Mucosa of descending colon (tissue), 3 donors: Measurements from ENCODE around the gene TBXAS1. TPM values are rescaled to one million over a fixed set of nuclear protein-coding genes. Genes with fewer than 3 reads are reported as not detected.

Source experiments
- ATAC-seq: fragments of 200-7000 bp; cut with Tn5 transposase; one replicate; pipeline ENCODE4 v1.9.1; 2020; ENCODE audit warnings: mild to moderate bottlenecking, moderate library complexity
- DNase-seq, 3 donors: peaks; one replicate each; pipeline ENCODE4 v3.0.0-alpha.2; 2020
- H3K36me3 ChIP-seq: fragments of 200-600 bp; one replicate; pipeline ENCODE4 v1.8.0; 2021; ENCODE audit warnings: low read depth, mild to moderate bottlenecking
- H3K4me1 ChIP-seq: fragments of 200-600 bp; one replicate; pipeline ENCODE4 v1.8.0; 2021; ENCODE audit warnings: low read depth, mild to moderate bottlenecking
- H3K4me3 ChIP-seq: fragments of 200-600 bp; one replicate; pipeline ENCODE4 v1.8.0; 2021; ENCODE audit warnings: mild to moderate bottlenecking
- H3K9me3 ChIP-seq: fragments of 200-600 bp; one replicate; pipeline ENCODE4 v1.8.0; 2021; ENCODE audit warnings: mild to moderate bottlenecking
- intact Hi-C, 2 donors: fragments of 100-400 bp; cut with DNase I in 1 of 2; cut with micrococcal nuclease in 1 of 2; formaldehyde crosslinking; loops; one replicate each; pipeline versions ENCODE4 v1.11.0 to v1.11.1; 2022; cut with DNase I, micrococcal nuclease
- total RNA-seq, 3 donors: library from RNA; stranded (reverse); fragmentation: NEBNext Ultra II Directional in 2 of 3; extraction: Animal tissue kit (Norgen Biotek cat#: 25700) in 2 of 3; gene quantifications; one replicate each; pipeline versions ENCODE4 v1.2.1 to v1.2.4, GENCODE V29; 2021 to 2023
- TF ChIP-seq, protein P1 (sequence below): fragments of 200-600 bp; IDR thresholded peaks from one replicate; pipeline ENCODE4 v1.8.0; 2022; ENCODE audit warnings: antibody characterized with exemption, mild to moderate bottlenecking
- donor health status: DM: no; HTN: no; CAD: no; lungs with moderate emphysema.
- donor health status: DM: no; HTN: no; CAD: no.
- donor health status: DM: no; HTN: yes; CAD: no.

Gene TBXAS1
- total RNA-seq, 3 donors from 2014 or later = 9.4 to 15.6 (median 9.7) TPM

- Histone ChIP-seq H3K4me1 (no peaks in the 10 kb centered on the region), H3K9me3 (peaks cover 6% of the 10 kb centered on the region), H3K36me3 (no peaks in the 10 kb centered on the region), H3K4me3 (no peak overlapping the region)
- ATAC-seq (no peak), DNase-seq (no peak)
- TF ChIP-seq, protein P1, sequence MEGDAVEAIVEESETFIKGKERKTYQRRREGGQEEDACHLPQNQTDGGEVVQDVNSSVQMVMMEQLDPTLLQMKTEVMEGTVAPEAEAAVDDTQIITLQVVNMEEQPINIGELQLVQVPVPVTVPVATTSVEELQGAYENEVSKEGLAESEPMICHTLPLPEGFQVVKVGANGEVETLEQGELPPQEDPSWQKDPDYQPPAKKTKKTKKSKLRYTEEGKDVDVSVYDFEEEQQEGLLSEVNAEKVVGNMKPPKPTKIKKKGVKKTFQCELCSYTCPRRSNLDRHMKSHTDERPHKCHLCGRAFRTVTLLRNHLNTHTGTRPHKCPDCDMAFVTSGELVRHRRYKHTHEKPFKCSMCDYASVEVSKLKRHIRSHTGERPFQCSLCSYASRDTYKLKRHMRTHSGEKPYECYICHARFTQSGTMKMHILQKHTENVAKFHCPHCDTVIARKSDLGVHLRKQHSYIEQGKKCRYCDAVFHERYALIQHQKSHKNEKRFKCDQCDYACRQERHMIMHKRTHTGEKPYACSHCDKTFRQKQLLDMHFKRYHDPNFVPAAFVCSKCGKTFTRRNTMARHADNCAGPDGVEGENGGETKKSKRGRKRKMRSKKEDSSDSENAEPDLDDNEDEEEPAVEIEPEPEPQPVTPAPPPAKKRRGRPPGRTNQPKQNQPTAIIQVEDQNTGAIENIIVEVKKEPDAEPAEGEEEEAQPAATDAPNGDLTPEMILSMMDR = no peak
- intact Hi-C loops = no loop called here
Observed at GRCh38 chr7:139808427-139808826, 20.6 kb upstream of the TBXAS1 start.

DNA sequence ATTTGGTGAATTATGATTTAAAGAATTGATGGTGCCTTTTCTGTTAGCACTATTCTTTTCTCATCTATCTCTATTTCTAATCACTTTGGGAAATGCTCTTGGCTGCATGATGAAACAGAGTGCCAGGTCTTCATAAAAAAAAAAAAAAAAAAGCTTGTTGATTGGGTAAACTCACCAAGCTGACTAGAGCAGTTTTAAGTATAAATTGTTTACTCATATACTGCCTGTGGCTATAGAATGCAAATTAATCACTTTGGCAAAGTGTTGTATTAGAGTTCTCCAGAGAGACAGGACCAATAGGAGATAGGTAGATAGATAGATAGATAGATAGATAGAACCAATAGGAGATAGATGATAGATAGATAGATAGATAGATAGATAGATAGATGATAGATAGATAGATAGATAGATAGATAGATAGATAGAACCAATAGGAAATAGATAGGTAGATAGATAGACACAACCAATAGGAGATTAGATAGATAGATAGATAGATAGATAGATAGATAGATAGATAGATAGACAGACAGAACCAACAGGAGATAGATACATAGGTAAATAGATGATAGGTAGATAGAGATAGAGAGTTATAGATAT, 20.1 kb upstream of the TBXAS1 start:
- Histone ChIP-seq H3K9me3 (peaks cover 3% of the 10 kb centered on the region), H3K36me3 (no peaks in the 10 kb centered on the region), H3K4me1 (no peaks in the 10 kb centered on the region), H3K4me3 (no peak overlapping the region)
- ATAC-seq (no peak), DNase-seq (no peak)
- intact Hi-C loops = no loop called here
- TF ChIP-seq, protein P1 = no peak

GRCh38 chr7:139811066-139811465, 18.0 kb upstream of the TBXAS1 start:
- TF ChIP-seq, protein P1 = no peak
- H3K9me3 ChIP-seq = no peaks in the 10 kb centered on the region
- no peaks in the 10 kb centered on the region for H3K36me3 ChIP-seq
- ATAC-seq (no peak), DNase-seq (no peak)
- no peaks in the 10 kb centered on the region for H3K4me1 ChIP-seq
- intact Hi-C loops = no loop called here
- no peak overlapping the region for H3K4me3 ChIP-seq

GRCh38 chr7:139813151-139813550, 15.9 kb upstream of the TBXAS1 start:
- Histone ChIP-seq H3K36me3 (no peaks in the 10 kb centered on the region), H3K9me3 (no peaks in the 10 kb centered on the region), H3K4me3 (no peak overlapping the region), H3K4me1 (no peaks in the 10 kb centered on the region)
- DNase-seq (no peak), ATAC-seq (no peak)
- intact Hi-C loops = no loop called here
- TF ChIP-seq, protein P1 = no peak

DNA sequence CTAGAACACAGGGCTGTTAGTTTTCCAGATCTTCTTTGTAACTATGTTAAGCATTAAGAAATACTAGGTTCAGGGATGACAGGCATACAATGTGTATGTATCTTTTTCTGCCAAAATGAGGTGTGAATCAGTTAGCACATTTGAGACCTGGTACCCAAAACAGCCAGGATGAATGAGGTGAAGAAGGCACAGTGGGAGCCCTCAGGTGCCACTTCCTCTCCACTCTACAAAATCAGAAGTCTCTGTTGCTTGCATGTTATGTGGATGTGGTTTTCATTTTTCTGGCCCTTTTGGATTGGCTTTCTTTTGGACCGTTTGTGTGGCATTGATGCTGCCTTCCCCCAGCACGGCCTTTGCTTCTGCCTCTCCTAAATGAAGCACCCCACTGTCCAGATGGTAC, 15.4 kb upstream of the TBXAS1 start:
- Histone ChIP-seq H3K9me3 (no peaks in the 10 kb centered on the region), H3K36me3 (no peaks in the 10 kb centered on the region), H3K4me1 (no peaks in the 10 kb centered on the region), H3K4me3 (no peak overlapping the region)
- no peak for DNase-seq
- intact Hi-C loops = no loop called here
- ATAC-seq = no peak
- TF ChIP-seq, protein P1 = no peak

DNA sequence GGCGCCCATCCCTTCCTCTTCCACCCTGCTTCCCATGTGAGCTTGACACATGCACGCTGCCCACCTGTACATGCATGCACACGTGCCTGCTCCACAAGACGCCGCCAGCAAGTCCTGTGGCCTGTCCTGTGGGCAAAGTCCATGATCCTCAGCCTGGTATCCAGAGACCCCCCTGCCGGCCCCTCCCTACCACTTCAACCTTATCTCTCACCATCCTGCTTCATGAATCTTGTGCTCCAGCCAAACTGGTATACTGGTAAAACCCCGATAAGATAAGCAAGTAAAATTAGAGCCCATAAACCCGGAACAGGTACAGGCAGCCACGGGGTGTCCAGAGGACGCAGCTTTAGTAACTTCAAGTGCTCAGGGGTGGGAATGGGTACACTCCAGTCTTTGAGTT, 11.8 kb upstream of the TBXAS1 start:
- ATAC-seq (no peak), DNase-seq (no peak)
- TF ChIP-seq, protein P1 = no peak
- Histone ChIP-seq H3K36me3 (no peaks in the 10 kb centered on the region), H3K9me3 (no peaks in the 10 kb centered on the region), H3K4me1 (no peaks in the 10 kb centered on the region), H3K4me3 (no peak overlapping the region)
- intact Hi-C loops = no loop called here
